H9 (cell line): ENCODE measurements around the gene SPDYC. TPM values are rescaled to one million over a fixed set of nuclear protein-coding genes. Genes with fewer than 3 reads are reported as not detected.

Experiments used
- DNase-seq: peaks from one replicate; pipeline ENCODE4 v3.0.0-alpha.2; 2017
- H2AFZ ChIP-seq: one replicate; pipeline ENCODE4 v1.6.1; 2013; ENCODE audit warnings: mild to moderate bottlenecking, low read length, control low read depth, moderate library complexity
- H2AK5ac ChIP-seq: 2 replicates; pipeline ENCODE4 v1.6.1; 2013; ENCODE audit warnings: low read length, control low read depth, mixed read lengths; ENCODE audit not compliant: insufficient read length
- H2BK120ac ChIP-seq: one replicate; pipeline ENCODE4 v1.6.1; 2013; ENCODE audit warnings: low read depth, mild to moderate bottlenecking, low read length, control low read depth, inconsistent platforms; ENCODE audit not compliant: poor library complexity, severe bottlenecking
- H2BK12ac ChIP-seq: 2 replicates; pipeline ENCODE4 v1.6.1; 2013; ENCODE audit warnings: low read length, control low read depth, mixed read lengths, low read depth; ENCODE audit not compliant: insufficient read length
- H2BK15ac ChIP-seq: 2 replicates; pipeline ENCODE4 v1.6.1; 2013; ENCODE audit warnings: low read depth, low read length, control low read depth
- H2BK20ac ChIP-seq: one replicate; pipeline ENCODE4 v1.6.1; 2013; ENCODE audit warnings: low read depth, mild to moderate bottlenecking, low read length, control low read depth, inconsistent platforms; ENCODE audit not compliant: poor library complexity, severe bottlenecking
- H2BK5ac ChIP-seq: 2 replicates; pipeline ENCODE4 v1.6.1; 2013; ENCODE audit warnings: low read length, control low read depth, mixed read lengths; ENCODE audit not compliant: insufficient read length
- H3K14ac ChIP-seq: 2 replicates; pipeline ENCODE4 v1.6.1; 2013; ENCODE audit warnings: low read length, control low read depth; ENCODE audit not compliant: insufficient read depth
- H3K18ac ChIP-seq: 2 replicates; pipeline ENCODE4 v1.6.1; 2013; ENCODE audit warnings: low read depth, mild to moderate bottlenecking, mixed read lengths, low read length, control low read depth; ENCODE audit not compliant: insufficient read length
- H3K23ac ChIP-seq: 2 replicates; pipeline ENCODE4 v1.6.1; 2013; ENCODE audit warnings: low read length, control low read depth, mixed read lengths, low read depth; ENCODE audit not compliant: insufficient read length
- H3K23me2 ChIP-seq: 2 replicates; pipeline ENCODE4 v1.6.1; 2013; ENCODE audit warnings: low read depth, mild to moderate bottlenecking, mixed read lengths, low read length, control low read depth; ENCODE audit not compliant: insufficient read length, poor library complexity, severe bottlenecking
- H3K27ac ChIP-seq: 2 replicates; pipeline ENCODE4 v1.5.1; 2013; ENCODE audit warnings: low read length, control low read depth, mixed read lengths, low read depth; ENCODE audit not compliant: insufficient read length
- H3K27me3 ChIP-seq: 2 replicates; pipeline ENCODE4 v1.6.1; 2013; ENCODE audit warnings: low read length, control low read depth, inconsistent platforms; ENCODE audit not compliant: insufficient read depth
- H3K4ac ChIP-seq: 2 replicates; pipeline ENCODE4 v1.6.1; 2013; ENCODE audit warnings: low read depth, mild to moderate bottlenecking, control low read depth, inconsistent platforms, low read length, moderate library complexity
- H3K4me1 ChIP-seq: 2 replicates; pipeline ENCODE4 v1.6.1; 2013; ENCODE audit warnings: low read length, control low read depth, inconsistent platforms; ENCODE audit not compliant: insufficient read depth
- H3K4me2 ChIP-seq: 2 replicates; pipeline ENCODE4 v1.6.1; 2013; ENCODE audit warnings: low read length, control low read depth, mixed read lengths; ENCODE audit not compliant: insufficient read length, insufficient read depth
- H3K56ac ChIP-seq: 2 replicates; pipeline ENCODE4 v1.6.1; 2013; ENCODE audit warnings: low read depth, mild to moderate bottlenecking, mixed read lengths, low read length, control low read depth; ENCODE audit not compliant: insufficient read length
- H3K79me1 ChIP-seq: 2 replicates; pipeline ENCODE4 v1.6.1; 2013; ENCODE audit warnings: low read depth, mild to moderate bottlenecking, moderate library complexity, low read length, control low read depth, inconsistent platforms; ENCODE audit not compliant: insufficient read depth, poor library complexity, severe bottlenecking
- H3K79me2 ChIP-seq: 2 replicates; pipeline ENCODE4 v1.6.1; 2013; ENCODE audit warnings: low read length, control low read depth, inconsistent platforms; ENCODE audit not compliant: insufficient read depth
- H3K9ac ChIP-seq: 2 replicates; pipeline ENCODE4 v1.6.1; 2013; ENCODE audit warnings: low read length, control low read depth, mixed read lengths; ENCODE audit not compliant: insufficient read length; ENCODE audit errors: extremely low read depth
- H3K9me3 ChIP-seq: one replicate; pipeline ENCODE4 v1.6.1; 2013; ENCODE audit warnings: low read depth, low read length, inconsistent platforms; ENCODE audit not compliant: control insufficient read depth
- H3T11ph ChIP-seq: one replicate; pipeline ENCODE4 v1.6.1; 2013; ENCODE audit warnings: mild to moderate bottlenecking, low read length, control low read depth, inconsistent platforms
- H4K20me1 ChIP-seq: one replicate; pipeline ENCODE4 v1.6.1; 2013; ENCODE audit not compliant: control insufficient read depth, insufficient read length, insufficient read depth
- H4K5ac ChIP-seq: 2 replicates; pipeline ENCODE4 v1.6.1; 2013; ENCODE audit warnings: low read depth, mild to moderate bottlenecking, mixed read lengths, low read length, control low read depth; ENCODE audit not compliant: insufficient read length
- H4K8ac ChIP-seq: replicated peaks from 2 replicates; pipeline ENCODE4 v1.6.1; 2013; ENCODE audit warnings: low read length, control low read depth, mixed read lengths, low read depth; ENCODE audit not compliant: insufficient read length
- H4K91ac ChIP-seq: 2 replicates; pipeline ENCODE4 v1.6.1; 2013; ENCODE audit warnings: low read depth, mild to moderate bottlenecking, moderate library complexity, mixed read lengths, low read length, control low read depth; ENCODE audit not compliant: insufficient read length
- H3K27ac Mint-ChIP-seq, 3 experiments: 2 replicates in 2 of 3; 3 replicates in 1 of 3; pipeline ENCODE4 v1.8.0; 2020 to 2021; ENCODE audit warnings: mixed read lengths in 3 of 3, mild to moderate bottlenecking in 1 of 3, moderate library complexity in 1 of 3
- H3K27me3 Mint-ChIP-seq: 2 replicates; pipeline ENCODE4 v1.8.0; 2021; ENCODE audit warnings: low read depth, mild to moderate bottlenecking, moderate library complexity, mixed read lengths
- H3K36me3 Mint-ChIP-seq, 3 experiments: 2 replicates in 2 of 3; 3 replicates in 1 of 3; pipeline ENCODE4 v1.8.0; 2020 to 2021; ENCODE audit warnings: low read depth in 3 of 3, mixed read lengths in 3 of 3; ENCODE audit not compliant: insufficient read depth in 1 of 3
- H3K4me1 Mint-ChIP-seq, 2 experiments: 2 replicates each; pipeline ENCODE4 v1.8.0; 2020; ENCODE audit warnings: mixed read lengths in 2 of 2
- H3K4me3 Mint-ChIP-seq, 2 experiments: 2 replicates in 1 of 2; 3 replicates in 1 of 2; pipeline ENCODE4 v1.8.0; 2020 to 2021; ENCODE audit warnings: mild to moderate bottlenecking in 2 of 2, mixed read lengths in 2 of 2, moderate library complexity in 1 of 2
- H3K9me3 Mint-ChIP-seq, 2 experiments: 2 replicates in 1 of 2; 3 replicates in 1 of 2; pipeline ENCODE4 v1.8.0; 2020; ENCODE audit warnings: mild to moderate bottlenecking in 2 of 2, mixed read lengths in 2 of 2, moderate library complexity in 1 of 2
- WGBS: extraction: QIAGEN DNeasy Blood & Tissue Kit; methylation state at CpG from one replicate; pipeline ENCODE4 v1.1.7; 2013; ENCODE audit warnings: missing lambda C conversion rate, low lambda C conversion rate, mixed read lengths; ENCODE audit not compliant: insufficient read length; ENCODE audit errors: extremely low coverage; 5-methylcytosine and 5-hydroxymethylcytosine counted together
- total RNA-seq: library from RNA; stranded (reverse); gene quantifications from 2 replicates; pipeline ENCODE4 v1.2.1, GENCODE V29; 2021
- TF ChIP-seq, protein P1 (sequence below): fragments of 200-600 bp; sonication (generic); conservative IDR thresholded peaks from 3 replicates; pipeline ENCODE4 v1.8.0; 2021; ENCODE audit warnings: antibody characterized with exemption, mild to moderate bottlenecking

SPDYC gene
- total RNA-seq, 1 experiment from 2014 or later: 0.61 TPM

DNA sequence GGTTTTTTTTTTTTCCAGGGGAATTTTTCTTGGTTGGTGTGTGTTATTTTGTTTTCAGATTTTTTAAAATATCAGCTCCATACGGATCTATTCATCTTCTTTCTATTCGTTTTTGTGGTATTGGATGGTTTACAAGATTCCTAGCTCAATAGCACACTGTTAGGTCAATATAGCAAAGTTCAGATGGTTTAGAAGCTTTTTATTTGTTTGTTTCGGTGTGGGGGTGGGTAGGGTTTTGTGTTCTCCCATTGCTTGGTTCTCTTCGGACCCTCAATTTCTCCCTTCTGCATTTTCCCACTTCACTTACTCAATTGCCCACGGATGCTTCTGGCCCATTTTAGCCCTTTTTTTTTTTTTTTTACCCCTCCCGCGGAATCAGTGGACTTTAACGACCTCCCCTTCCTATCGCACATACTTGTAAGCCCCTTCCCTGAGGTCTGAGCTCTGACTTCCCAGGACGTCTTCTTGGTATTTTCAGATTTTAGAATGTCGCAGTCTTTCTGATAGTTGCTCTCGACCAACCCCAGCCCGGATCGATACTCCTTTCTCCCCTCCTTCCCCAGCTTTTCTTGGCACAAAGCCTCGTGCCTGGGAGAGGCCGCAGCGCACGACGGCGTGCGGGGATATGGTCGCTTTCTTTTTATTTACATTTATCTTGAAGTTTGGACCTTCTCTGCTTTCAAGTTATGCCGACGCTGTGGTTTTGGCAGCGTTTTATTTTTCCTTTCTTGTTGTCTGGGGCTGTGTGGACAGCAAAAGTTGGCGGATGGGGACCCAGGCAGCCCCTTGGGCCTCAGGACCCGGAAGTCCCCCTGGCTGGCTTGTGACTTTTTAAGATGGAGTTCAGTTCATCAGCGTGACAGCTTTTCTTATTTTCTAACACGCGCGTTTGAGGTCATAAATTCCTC, 4.4 kb upstream of the SPDYC start:
- Histone ChIP-seq H2BK20ac (no peak overlapping the region), H3K79me2 (no peaks in the 10 kb centered on the region), H3K14ac (no peak overlapping the region), H3K9me3 (no peaks in the 10 kb centered on the region), H4K5ac (no peak overlapping the region), H3K56ac (no peak overlapping the region), H2BK15ac (no peak overlapping the region), H2AK5ac (no peak overlapping the region), H3K79me1 (no peaks in the 10 kb centered on the region), H3K23me2 (no peaks in the 10 kb centered on the region), H3K4ac (no peak overlapping the region), H3K4me2 (no peak overlapping the region), H2AFZ (peak overlapping the region; percentile 81), H4K8ac (no peak overlapping the region), H2BK5ac (no peak overlapping the region), H3K23ac (no peak overlapping the region), H4K91ac (no peak overlapping the region), H3K18ac (no peak overlapping the region), H3K4me1 (no peaks in the 10 kb centered on the region; the same call in 1 of the 2 replicates), H2BK12ac (no peak overlapping the region), H2BK120ac (no peak overlapping the region), H3T11ph (no peak overlapping the region), H3K9ac (no peak overlapping the region), H4K20me1 (no peaks in the 10 kb centered on the region), H3K27me3 (no peaks in the 10 kb centered on the region), H3K27ac (no peak overlapping the region)
- Mint-ChIP-seq H3K9me3 (no peaks in the 10 kb centered on the region), H3K4me1 (peaks cover 7 to 15% of the 10 kb centered on the region in 2 experiments), H3K27ac (peak overlapping the region in 1 of 3 experiments; percentile 6; a peak in 2 of 7 replicates), H3K4me3 (no peak overlapping the region), H3K27me3 (no peaks in the 10 kb centered on the region), H3K36me3 (no peaks in the 10 kb centered on the region)
- TF ChIP-seq, protein P1, sequence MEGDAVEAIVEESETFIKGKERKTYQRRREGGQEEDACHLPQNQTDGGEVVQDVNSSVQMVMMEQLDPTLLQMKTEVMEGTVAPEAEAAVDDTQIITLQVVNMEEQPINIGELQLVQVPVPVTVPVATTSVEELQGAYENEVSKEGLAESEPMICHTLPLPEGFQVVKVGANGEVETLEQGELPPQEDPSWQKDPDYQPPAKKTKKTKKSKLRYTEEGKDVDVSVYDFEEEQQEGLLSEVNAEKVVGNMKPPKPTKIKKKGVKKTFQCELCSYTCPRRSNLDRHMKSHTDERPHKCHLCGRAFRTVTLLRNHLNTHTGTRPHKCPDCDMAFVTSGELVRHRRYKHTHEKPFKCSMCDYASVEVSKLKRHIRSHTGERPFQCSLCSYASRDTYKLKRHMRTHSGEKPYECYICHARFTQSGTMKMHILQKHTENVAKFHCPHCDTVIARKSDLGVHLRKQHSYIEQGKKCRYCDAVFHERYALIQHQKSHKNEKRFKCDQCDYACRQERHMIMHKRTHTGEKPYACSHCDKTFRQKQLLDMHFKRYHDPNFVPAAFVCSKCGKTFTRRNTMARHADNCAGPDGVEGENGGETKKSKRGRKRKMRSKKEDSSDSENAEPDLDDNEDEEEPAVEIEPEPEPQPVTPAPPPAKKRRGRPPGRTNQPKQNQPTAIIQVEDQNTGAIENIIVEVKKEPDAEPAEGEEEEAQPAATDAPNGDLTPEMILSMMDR: no peak
- DNase-seq: no peak
- WGBS: no CpG with 5 or more reads among the region's 31 CpGs
